GM20431 (cell line): ENCODE results near the gene HRH3.

Experiments
- in situ Hi-C: fragments of 300-500 bp; cut with MseI, MboI; formaldehyde crosslinking; loops from one replicate; pipeline ENCODE4 v1.15.0; 2020; ENCODE audit warnings: low sequenced_read_pairs; ENCODE audit not compliant: unreplicated experiment

Gene HRH3

GRCh38 chr20:62219992-62220665 lies at the start of gene HRH3:
HRH3 (minus strand) TSS chr20:62220278; CDS start chr20:62219970, 308 bp downstream.
- in situ Hi-C loops, result no loop called here

DNA sequence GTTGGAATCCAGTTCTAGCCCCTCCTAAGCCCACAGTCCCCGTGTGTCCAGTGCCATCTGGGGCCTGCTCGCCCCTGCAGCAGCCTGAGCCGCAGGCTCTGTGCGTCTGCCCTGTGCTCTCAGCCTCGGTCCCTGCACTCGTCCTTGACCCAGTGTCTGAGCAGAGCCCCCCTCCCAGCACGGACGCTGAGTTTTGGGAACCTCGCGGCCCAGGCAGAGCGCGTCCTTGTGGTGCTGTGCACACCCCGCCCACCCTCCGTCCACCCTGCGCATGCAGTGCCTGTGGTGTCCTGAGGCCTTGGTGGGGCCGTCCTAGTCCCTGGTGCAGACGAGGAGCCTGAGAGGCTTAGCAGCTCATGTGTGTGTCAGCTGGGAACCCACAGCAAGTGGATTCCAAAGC lies 49.8 kb upstream of the HRH3 start:
- in situ Hi-C loops, result no loop called here

GRCh38 chr20:62269378-62269777 lies 49.3 kb upstream of the HRH3 start:
- in situ Hi-C loops, result no loop called here

GRCh38 chr20:62268228-62268900 lies 48.3 kb upstream of the HRH3 start:
- in situ Hi-C loops, result no loop called here

DNA sequence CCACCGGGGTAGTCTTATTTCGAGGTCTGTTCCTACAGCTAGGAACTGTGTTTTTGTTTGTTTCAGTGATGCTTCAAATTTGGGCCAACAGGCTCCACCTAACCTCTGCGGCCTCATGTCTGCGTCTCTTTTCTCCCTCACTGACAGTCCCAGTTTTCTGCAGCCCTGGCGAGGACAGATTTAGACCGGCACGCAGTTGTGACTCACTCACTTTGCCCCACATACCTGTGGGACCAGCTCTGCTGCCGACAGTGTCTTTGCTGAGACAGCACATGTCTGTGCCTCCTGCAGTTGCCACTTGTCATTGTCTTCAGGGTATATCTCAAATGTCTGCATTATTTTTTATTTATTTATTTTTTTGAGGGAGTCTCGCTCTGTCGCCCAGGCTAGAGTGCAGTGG lies 47.5 kb upstream of the HRH3 start:
- in situ Hi-C loops, result no loop called here

DNA sequence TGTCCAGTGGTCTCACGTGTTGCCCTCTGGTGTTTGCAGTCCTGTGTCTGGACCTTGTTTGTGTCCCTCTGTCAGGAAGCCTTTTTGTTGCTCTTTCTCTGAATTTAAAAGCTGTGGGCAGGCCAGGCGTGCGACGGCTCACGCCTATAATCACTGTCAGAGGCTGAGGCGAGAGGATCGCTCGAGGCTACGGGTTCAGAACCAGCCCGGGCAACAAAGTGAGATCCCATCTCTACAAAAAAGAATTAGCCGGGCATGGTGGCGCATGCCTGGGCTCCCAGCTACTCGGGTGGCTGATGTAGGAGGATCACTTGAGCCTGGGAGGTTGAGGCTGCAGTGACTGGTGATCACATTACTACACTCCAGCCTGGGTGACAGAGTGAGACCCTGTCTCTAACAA lies 46.8 kb upstream of the HRH3 start:
- in situ Hi-C loops, result no loop called here

DNA sequence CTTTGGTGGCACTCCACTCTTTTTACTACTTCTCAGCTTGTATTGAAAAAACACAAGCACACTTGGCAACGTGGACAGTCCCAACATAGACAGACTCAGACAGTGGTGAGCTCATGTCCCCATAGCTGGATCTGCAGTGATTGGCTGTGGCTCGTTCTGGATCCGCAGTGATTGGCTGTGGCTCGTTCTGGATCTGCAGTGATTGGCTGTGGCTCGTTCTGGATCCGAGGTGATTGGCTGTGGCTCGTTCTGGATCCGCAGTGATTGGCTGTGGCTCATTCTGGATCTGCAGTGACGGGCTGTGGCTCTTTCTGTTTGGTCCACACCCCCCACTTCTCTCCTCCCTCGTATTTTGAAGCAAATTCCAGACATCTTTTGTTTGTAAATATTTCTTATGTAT lies 46.3 kb upstream of the HRH3 start:
- in situ Hi-C loops, result no loop called here

DNA sequence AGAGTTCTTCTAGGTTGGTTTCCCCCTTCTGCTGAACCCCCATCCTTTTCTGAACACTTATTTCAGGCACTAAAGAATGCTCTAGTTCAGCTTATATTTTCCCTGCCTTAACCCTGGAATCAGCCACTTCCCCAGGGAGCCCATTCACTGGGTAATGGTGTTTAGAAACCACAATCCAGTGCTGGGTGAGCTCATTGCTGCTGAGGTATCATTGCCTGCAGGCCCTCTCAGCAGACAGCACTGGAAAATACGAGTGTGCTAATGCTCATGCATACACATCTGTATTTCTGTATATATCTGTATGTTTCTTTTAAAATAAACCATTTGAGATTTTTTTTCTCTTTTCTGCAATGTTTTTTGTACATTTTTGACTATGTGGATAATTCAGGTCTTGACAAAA lies 45.3 kb upstream of the HRH3 start:
- in situ Hi-C loops, result no loop called here

GRCh38 chr20:62263396-62263795 lies 43.3 kb upstream of the HRH3 start:
- in situ Hi-C loops, result no loop called here

DNA sequence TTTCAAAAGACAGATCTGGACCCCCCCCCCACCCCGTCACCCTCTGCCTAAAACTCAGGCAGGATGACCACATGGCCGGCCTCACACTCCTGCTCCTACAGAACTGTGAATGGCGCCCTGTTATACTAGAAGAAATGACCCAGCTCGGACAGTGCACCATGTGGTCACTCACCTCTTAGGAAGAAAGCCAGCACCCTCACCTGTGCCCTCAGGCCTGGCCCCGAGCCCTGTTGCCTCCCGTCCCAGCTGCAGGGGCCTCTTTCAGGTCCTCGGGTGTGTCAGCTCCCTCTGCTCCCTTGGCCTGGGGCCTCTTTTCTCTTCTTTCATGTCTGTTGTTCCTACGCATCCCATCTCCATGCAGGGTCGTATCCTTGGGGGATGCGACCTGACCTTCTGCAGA lies 42.0 kb upstream of the HRH3 start:
- in situ Hi-C loops, result no loop called here

- in situ Hi-C loops, result no loop called here
Observed at GRCh38 chr20:62259294-62259565, 39.2 kb upstream of the HRH3 start.

GRCh38 chr20:62258499-62259293 lies 38.6 kb upstream of the HRH3 start:
- in situ Hi-C loops, result no loop called here

- in situ Hi-C loops, result no loop called here
Observed at GRCh38 chr20:62255976-62256375, 35.9 kb upstream of the HRH3 start.

DNA sequence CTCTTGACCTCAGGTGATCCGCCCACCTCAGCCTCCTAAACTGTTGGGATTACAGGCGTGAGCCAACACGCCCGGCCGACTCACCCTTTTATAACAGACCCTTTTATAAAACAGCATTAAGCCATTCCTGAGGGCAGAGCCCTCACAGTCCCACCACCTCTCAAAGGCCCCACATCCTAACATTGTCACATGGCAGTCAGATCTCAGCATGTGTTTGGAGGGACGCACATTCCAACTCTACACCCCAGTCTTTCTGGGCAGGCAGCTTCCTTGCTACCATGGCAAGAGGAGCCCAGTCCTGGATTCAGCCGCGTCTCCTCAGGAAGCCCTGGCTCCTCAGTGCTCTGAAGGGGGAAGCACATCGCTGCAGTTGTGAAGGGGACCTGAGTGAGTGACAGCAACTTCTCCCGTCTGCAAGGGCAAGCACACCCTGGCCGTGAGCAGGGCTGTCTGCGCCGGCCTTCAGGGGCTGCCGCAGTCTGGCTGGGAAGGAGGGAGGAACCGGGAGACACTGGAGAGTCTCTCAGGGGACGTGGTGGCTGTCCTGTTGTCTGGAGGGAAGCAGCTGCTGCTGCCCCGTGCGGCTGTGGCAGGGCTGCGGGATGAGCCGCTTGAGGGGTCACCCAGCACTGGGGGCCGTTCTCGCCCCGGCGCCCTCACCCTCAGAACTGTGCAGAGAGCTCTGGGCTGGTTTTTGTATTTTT lies 34.1 kb upstream of the HRH3 start:
- in situ Hi-C loops, result no loop called here

GRCh38 chr20:62253398-62253797 lies 33.3 kb upstream of the HRH3 start:
- in situ Hi-C loops, result no loop called here

- in situ Hi-C loops, result no loop called here
Observed at GRCh38 chr20:62252342-62252966, 32.4 kb upstream of the HRH3 start.

DNA sequence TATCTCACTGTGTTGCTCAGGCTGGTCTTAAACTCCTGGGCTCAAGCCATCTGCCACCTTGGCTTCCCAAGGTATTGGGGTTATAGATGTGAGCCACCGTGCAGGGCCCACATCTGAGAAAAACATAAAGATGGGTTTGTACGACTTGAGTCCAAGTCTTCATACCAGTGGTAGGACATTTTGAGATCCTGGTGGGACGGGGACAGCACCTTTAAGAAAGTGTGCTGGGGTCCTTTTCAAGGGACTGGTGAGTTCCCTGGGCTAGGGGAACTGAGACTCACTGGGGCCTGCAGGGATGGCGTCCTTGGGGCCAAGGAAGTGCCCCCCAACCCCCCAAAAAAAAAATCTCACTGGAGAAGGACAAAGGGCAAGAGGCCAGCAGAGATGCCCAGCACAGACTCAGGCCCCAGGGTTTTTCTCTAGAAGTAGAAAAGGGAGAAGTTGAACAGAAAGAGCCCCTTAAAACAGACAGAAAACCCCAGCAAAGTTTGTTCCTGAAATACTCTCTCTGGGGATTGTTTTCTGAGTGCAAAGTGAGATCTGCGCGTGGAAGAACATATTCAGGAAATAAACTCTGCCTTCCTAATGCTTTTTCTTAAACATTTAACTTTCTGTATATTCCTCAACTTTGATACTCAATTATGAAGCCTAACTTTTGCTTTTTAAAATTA lies 28.9 kb upstream of the HRH3 start:
- in situ Hi-C loops, result no loop called here

GRCh38 chr20:62246872-62247652 lies 27.0 kb upstream of the HRH3 start:
- in situ Hi-C loops, result no loop called here

- in situ Hi-C loops, result no loop called here
Observed at GRCh38 chr20:62246431-62246830, 26.4 kb upstream of the HRH3 start.
